SK-N-SH (cell line): ENCODE measurements around the gene AHSG. TPM values are rescaled to one million over a fixed set of nuclear protein-coding genes. Genes with fewer than 3 reads are reported as not detected.

Source experiments
- CTCF ChIA-PET: fragments of 300-600, 350-600 bp; formaldehyde crosslinking; extraction: SDS; loops from one replicate; lab custom pipeline; 2021; lab: Yijun Ruan, JAX
- POLR2A ChIA-PET: fragments of 350-600 bp; sonication (Branson Sonifier 250); formaldehyde crosslinking; extraction: SDS; loops from one replicate; lab custom pipeline; 2020; ENCODE audit warnings: antibody characterized with exemption, inconsistent platforms; lab: Yijun Ruan, JAX
- DNase-seq: peaks from one replicate; pipeline ENCODE4 v3.0.0; 2012
- H2AFZ ChIP-seq: fragments of 200-600 bp; sonication (generic); 2 replicates; pipeline ENCODE4 v1.8.1; 2016; ENCODE audit warnings: antibody characterized with exemption, mild to moderate bottlenecking, low read depth
- H3F3A ChIP-seq: fragments of 200-600 bp; sonication (generic); replicated peaks from 2 replicates; pipeline ENCODE3; 2016; ENCODE audit warnings: antibody characterized with exemption, mild to moderate bottlenecking; ENCODE audit not compliant: insufficient read depth
- H3K27ac ChIP-seq, 2 experiments: fragments of 200-500 bp in 1 of 2; fragments of 200-600 bp in 1 of 2; sonication (Bioruptor generic) in 1 of 2; sonication (generic), shearing (Covaris generic) in 1 of 2; 2 replicates each; pipeline versions ENCODE4 v1.5.1 to v1.6.1; 2014 to 2016; ENCODE audit warnings: low read depth in 2 of 2, inconsistent platforms in 1 of 2, low read length in 1 of 2, mild to moderate bottlenecking in 1 of 2, mixed read lengths in 1 of 2
- H3K27me3 ChIP-seq: fragments of 200-600 bp; sonication (generic), shearing (Covaris generic); 2 replicates; pipeline ENCODE4 v1.6.1; 2016; ENCODE audit warnings: mixed run types; ENCODE audit not compliant: insufficient read depth
- H3K36me3 ChIP-seq, 2 experiments: fragments of 200-500 bp in 1 of 2; fragments of 200-600 bp in 1 of 2; sonication (Bioruptor generic) in 1 of 2; sonication (generic) in 1 of 2; replicated peaks in 1 of 2; 2 replicates each; pipeline versions ENCODE3 to v1.5.1; 2014 to 2016; ENCODE audit warnings: low read length in 1 of 2, mild to moderate bottlenecking in 1 of 2; ENCODE audit not compliant: insufficient read depth in 2 of 2, control insufficient read depth in 1 of 2
- H3K4me1 ChIP-seq, 2 experiments: fragments of 200-500 bp in 1 of 2; fragments of 200-600 bp in 1 of 2; sonication (Bioruptor generic) in 1 of 2; sonication (generic), shearing (Covaris generic) in 1 of 2; 2 replicates each; pipeline versions ENCODE4 v1.5.1 to v1.6.1; 2014 to 2016; ENCODE audit warnings: low read depth in 1 of 2, low read length in 1 of 2, mixed run types in 1 of 2; ENCODE audit not compliant: insufficient read depth in 2 of 2, control insufficient read depth in 1 of 2
- H3K4me2 ChIP-seq: fragments of 200-600 bp; sonication (generic), shearing (Covaris generic); 2 replicates; pipeline ENCODE4 v1.6.1; 2017; ENCODE audit warnings: mixed run types
- H3K4me3 ChIP-seq, 2 experiments: fragments of 200-500 bp in 1 of 2; fragments of 200-600 bp in 1 of 2; sonication (Bioruptor generic) in 1 of 2; sonication (generic), shearing (Covaris generic) in 1 of 2; 2 replicates each; pipeline versions ENCODE4 v1.5.1 to v1.8.1; 2014 to 2016; ENCODE audit warnings: low read depth in 2 of 2, inconsistent platforms in 1 of 2, low read length in 1 of 2, mild to moderate bottlenecking in 1 of 2, mixed read lengths in 1 of 2, moderate library complexity in 1 of 2
- H3K79me2 ChIP-seq: fragments of 200-600 bp; sonication (generic); 2 replicates; pipeline ENCODE4 v1.8.1; 2017; ENCODE audit warnings: mild to moderate bottlenecking; ENCODE audit not compliant: insufficient read depth
- H3K9ac ChIP-seq: fragments of 200-600 bp; sonication (generic); 2 replicates; pipeline ENCODE4 v1.6.1; 2017; ENCODE audit warnings: mixed run types
- H3K9me2 ChIP-seq: fragments of 200-600 bp; sonication (generic); 2 replicates; pipeline ENCODE4 v1.6.1; 2017; ENCODE audit warnings: mixed run types
- H3K9me3 ChIP-seq: fragments of 200-600 bp; sonication (generic); 2 replicates; pipeline ENCODE4 v1.6.1; 2017; ENCODE audit warnings: mixed run types, mild to moderate bottlenecking, moderate library complexity
- H4K20me1 ChIP-seq: fragments of 200-600 bp; sonication (generic); 2 replicates; pipeline ENCODE4 v1.6.1; 2017; ENCODE audit warnings: mild to moderate bottlenecking, mixed run types; ENCODE audit not compliant: insufficient read depth
- ELF1 ChIP-seq: IDR thresholded peaks from 2 replicates; pipeline ENCODE4 v1.4.0; 2012
- EP300 ChIP-seq, 2 experiments: IDR thresholded peaks; 2 replicates each; pipeline versions ENCODE4 v1.4.0 to v1.6.1; 2012; ENCODE audit warnings: borderline replicate concordance in 1 of 2, low read depth in 1 of 2, low read length in 1 of 2
- JUND ChIP-seq: IDR thresholded peaks from 2 replicates; pipeline ENCODE4 v1.4.0; 2012
- MEF2A ChIP-seq: IDR thresholded peaks from 2 replicates; pipeline ENCODE4 v1.4.0; 2012; ENCODE audit warnings: low read depth, borderline replicate concordance
- MXI1 ChIP-seq: IDR thresholded peaks from 2 replicates; pipeline ENCODE4 v1.6.1; 2012; ENCODE audit warnings: mild to moderate bottlenecking, low read depth, low read length, improper control_type of control experiment
- RAD21 ChIP-seq: IDR thresholded peaks from 2 replicates; pipeline ENCODE4 v1.6.1; 2012; ENCODE audit warnings: mild to moderate bottlenecking, low read length
- REST ChIP-seq: IDR thresholded peaks from 2 replicates; pipeline ENCODE4 v1.6.1; 2012; ENCODE audit warnings: mild to moderate bottlenecking, low read depth, low read length, moderate library complexity
- TAF1 ChIP-seq: IDR thresholded peaks from 2 replicates; pipeline ENCODE4 v1.6.1; 2012; ENCODE audit warnings: low read depth, mild to moderate bottlenecking, low read length, moderate library complexity, borderline replicate concordance
- TCF12 ChIP-seq: IDR thresholded peaks from 2 replicates; pipeline ENCODE4 v1.4.0; 2012
- ZBTB33 ChIP-seq: IDR thresholded peaks from 2 replicates; pipeline ENCODE4 v1.4.0; 2012; ENCODE audit warnings: low read depth, borderline replicate concordance
- WGBS: methylation state at CpG from one replicate; pipeline ENCODE4 v1.1.6; 2017; ENCODE audit warnings: low lambda C conversion rate; 5-methylcytosine and 5-hydroxymethylcytosine counted together
- polyA plus RNA-seq, 3 experiments: library from polyadenylated mRNA; depleted of rRNA; stranded (reverse); fragments of >200 nt; gene quantifications; 2 replicates each; pipeline ENCODE4 v1.2.3, GENCODE V29; 2012
- TF ChIP-seq, protein P1 (sequence below): fragments of 150-350 bp; IDR thresholded peaks from 2 replicates; pipeline ENCODE4 v1.6.1; 2017; ENCODE audit warnings: antibody characterized with exemption, low read length, low read depth, borderline replicate concordance

The AHSG gene
- polyA plus RNA-seq, 1 of the 3 experiments (the other 2 are of a cell fraction) = not detected

DNA sequence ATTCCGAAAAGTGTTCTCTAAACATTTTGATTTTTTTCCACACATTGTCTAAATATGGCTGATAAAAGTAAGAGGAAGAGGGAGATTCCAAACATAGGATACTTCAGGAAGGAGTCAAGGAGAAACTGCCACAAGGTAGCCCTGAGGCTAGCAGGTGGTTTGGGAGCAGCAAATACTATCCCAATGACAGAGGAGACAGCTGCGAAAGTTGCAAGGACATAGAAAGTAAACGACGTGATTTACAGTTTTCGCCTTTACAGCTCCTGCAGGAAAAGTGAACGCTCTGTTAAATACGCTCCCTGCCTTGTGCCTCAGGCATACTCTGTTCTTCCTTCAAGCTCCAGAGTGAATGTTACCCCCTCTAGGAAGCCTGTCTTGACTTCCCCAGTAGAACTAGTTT, 23.7 kb downstream of the AHSG start:
- POLR2A ChIA-PET = no interaction called here
- Histone ChIP-seq H3K4me3 (no peak overlapping the region), H3K9me2 (no peaks in the 10 kb centered on the region), H4K20me1 (no peaks in the 10 kb centered on the region), H3K79me2 (no peaks in the 10 kb centered on the region), H3F3A (no peaks in the 10 kb centered on the region), H3K4me1 (no peaks in the 10 kb centered on the region), H3K27ac (no peak overlapping the region), H2AFZ (no peak overlapping the region), H3K9me3 (no peaks in the 10 kb centered on the region), H3K9ac (no peak overlapping the region), H3K27me3 (peaks cover 22% of the 10 kb centered on the region; the same call in 1 of the 2 replicates), H3K4me2 (no peak overlapping the region), H3K36me3 (no peaks in the 10 kb centered on the region)
- TF ChIP-seq ELF1 (no peak), MEF2A (no peak), MXI1 (no peak), TCF12 (no peak), JUND (no peak), TAF1 (no peak), RAD21 (no peak), REST (no peak), ZBTB33 (no peak), EP300 (IDR thresholded peaks at IDR 0.05; ENCODE audit: borderline replicate concordance in 1 of 2, low read depth in 1 of 2, low read length in 1 of 2) (no peak)
- TF ChIP-seq, protein P1, sequence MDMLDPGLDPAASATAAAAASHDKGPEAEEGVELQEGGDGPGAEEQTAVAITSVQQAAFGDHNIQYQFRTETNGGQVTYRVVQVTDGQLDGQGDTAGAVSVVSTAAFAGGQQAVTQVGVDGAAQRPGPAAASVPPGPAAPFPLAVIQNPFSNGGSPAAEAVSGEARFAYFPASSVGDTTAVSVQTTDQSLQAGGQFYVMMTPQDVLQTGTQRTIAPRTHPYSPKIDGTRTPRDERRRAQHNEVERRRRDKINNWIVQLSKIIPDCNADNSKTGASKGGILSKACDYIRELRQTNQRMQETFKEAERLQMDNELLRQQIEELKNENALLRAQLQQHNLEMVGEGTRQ = no peak
- 57% methylated on average over 7 of the region's 7 CpGs for WGBS
- CTCF ChIA-PET = interaction anchor here (1.0 to 1.3 kb wide), 2 partner anchors 22 kb away, joined by 3 to 4 read pairs; no protein-coding TSS in a partner anchor
- DNase-seq = no peak
